HepG2 (cell line): ENCODE results near the gene FZD4. TPM values are rescaled to one million over a fixed set of nuclear protein-coding genes. Genes with fewer than 3 reads are reported as not detected.

ENCODE experiments used
- ATAC-seq: fragments of 200-7000 bp; cut with Tn5 transposase; 3 replicates; pipeline ENCODE4 v1.9.1; 2020; ENCODE audit warnings: mild to moderate bottlenecking, moderate library complexity
- BruUV-seq: library from RNA; stranded (reverse); fragments of 400-500 nt; replicated peaks from 2 replicates; lab custom pipeline; 2021; lab: Mats Ljungman, UMichigan
- CTCF ChIA-PET: fragments of 300-600 bp; formaldehyde crosslinking; extraction: SDS; loops from one replicate; lab custom pipeline; 2021; ENCODE audit warnings: low total read pairs, inconsistent platforms, low intra/inter-chr PET ratio; lab: Yijun Ruan, JAX
- POLR2A ChIA-PET: fragments of 350-600 bp; sonication (Branson Sonifier 250); formaldehyde crosslinking; loops from one replicate; lab custom pipeline; 2020; ENCODE audit warnings: antibody characterized with exemption, inconsistent platforms; lab: Yijun Ruan, JAX
- DNase-seq: peaks from one replicate; pipeline ENCODE4 v3.0.0-alpha.2; 2015; ENCODE audit warnings: low spot score
- FAIRE-seq: peaks from 3 replicates; lab custom pipeline; 2011; peaks lifted over from hg19 to GRCh38; lab: Jason Lieb, UNC
- H2AFZ ChIP-seq: one replicate; pipeline ENCODE4 v1.6.1; 2011; ENCODE audit warnings: low read length, inconsistent platforms
- H3K27ac ChIP-seq: fragments of 300-600 bp; 3 replicates; pipeline ENCODE4 v1.8.0; 2011; ENCODE audit warnings: mixed run types, mild to moderate bottlenecking, mixed read lengths, low read length, inconsistent platforms; ENCODE audit not compliant: insufficient read depth; ENCODE audit errors: extremely low read length
- H3K27me3 ChIP-seq, 2 experiments: fragments of 200-600 bp in 1 of 2; 2 replicates in 1 of 2; 3 replicates in 1 of 2; pipeline versions ENCODE4 v1.6.0 to v1.8.0; 2011; ENCODE audit warnings: low read length in 2 of 2, mild to moderate bottlenecking in 2 of 2, moderate library complexity in 2 of 2, inconsistent platforms in 1 of 2; ENCODE audit not compliant: insufficient read depth in 2 of 2, control insufficient read depth in 1 of 2
- H3K36me3 ChIP-seq, 2 experiments: fragments of 200-600 bp in 1 of 2; replicated peaks in 1 of 2; 2 replicates in 1 of 2; 3 replicates in 1 of 2; pipeline versions ENCODE4 v1.5.1 to v1.8.0; 2011; ENCODE audit warnings: low read length in 2 of 2, inconsistent platforms in 1 of 2; ENCODE audit not compliant: insufficient read depth in 2 of 2, control insufficient read depth in 1 of 2
- H3K4me1 ChIP-seq: 2 replicates; pipeline ENCODE4 v1.5.1; 2012; ENCODE audit warnings: low read length, inconsistent platforms; ENCODE audit not compliant: insufficient read depth
- H3K4me2 ChIP-seq: 2 replicates; pipeline ENCODE4 v1.6.0; 2011; ENCODE audit warnings: low read depth, low read length, inconsistent platforms
- H3K4me3 ChIP-seq, 3 experiments: fragments of 200-600 bp in 1 of 3; sonication (generic), shearing (Covaris generic) in 1 of 3; replicated peaks in 1 of 3; 2 replicates each; pipeline ENCODE4 v1.5.1; 2011 to 2016; ENCODE audit warnings: low read length in 3 of 3, inconsistent platforms in 2 of 3, low read depth in 2 of 3, mild to moderate bottlenecking in 2 of 3, control low read depth in 1 of 3, mixed read lengths in 1 of 3; ENCODE audit not compliant: insufficient read depth in 1 of 3
- H3K79me2 ChIP-seq: one replicate; pipeline ENCODE4 v1.6.1; 2011; ENCODE audit warnings: low read length, inconsistent platforms; ENCODE audit not compliant: insufficient read depth
- H3K9ac ChIP-seq: 2 replicates; pipeline ENCODE4 v1.6.0; 2011; ENCODE audit warnings: mild to moderate bottlenecking, low read depth, low read length, inconsistent platforms; ENCODE audit not compliant: insufficient read depth
- H3K9me3 ChIP-seq: 2 replicates; pipeline ENCODE4 v1.5.1; 2012; ENCODE audit warnings: mild to moderate bottlenecking, low read length
- H4K20me1 ChIP-seq: 2 replicates; pipeline ENCODE4 v1.6.0; 2011; ENCODE audit warnings: inconsistent platforms, mild to moderate bottlenecking, low read length, moderate library complexity; ENCODE audit not compliant: insufficient read depth
- BCL6 ChIP-seq: IDR thresholded peaks from 2 replicates; pipeline ENCODE4 v1.6.1; 2016; ENCODE audit warnings: missing genetic modification reagents, missing compliant biosample characterization
- FOXK2 ChIP-seq: fragments of 450-650 bp; IDR thresholded peaks from 2 replicates; pipeline ENCODE4 v1.6.1; 2016
- HMG20A ChIP-seq: IDR thresholded peaks from 2 replicates; pipeline ENCODE4 v1.6.1; 2016; ENCODE audit warnings: borderline replicate concordance
- HMGXB3 ChIP-seq: sonication (generic); formaldehyde crosslinking; IDR thresholded peaks from 2 replicates; pipeline ENCODE4 v1.4.0; 2020; ENCODE audit warnings: missing genetic modification reagents, borderline replicate concordance
- IRF1 ChIP-seq: sonication (generic); formaldehyde crosslinking; IDR thresholded peaks from 2 replicates; pipeline ENCODE4 v1.4.0; 2020; ENCODE audit warnings: low read depth, mild to moderate bottlenecking, missing genetic modification reagents
- KMT2A ChIP-seq: sonication (generic); formaldehyde crosslinking; IDR thresholded peaks from 2 replicates; pipeline ENCODE4 v1.4.0; 2020; ENCODE audit warnings: missing genetic modification reagents
- MAX ChIP-seq: IDR thresholded peaks from 2 replicates; pipeline ENCODE4 v1.6.1; 2012; ENCODE audit warnings: inconsistent platforms
- PTBP1 ChIP-seq: fragments of 200-400 bp; formaldehyde crosslinking; IDR thresholded peaks from 2 replicates; pipeline ENCODE4 v1.6.1; 2018; ENCODE audit warnings: low read length, low read depth; ENCODE audit not compliant: poor library complexity, severe bottlenecking
- RXRB ChIP-seq: IDR thresholded peaks from 2 replicates; pipeline ENCODE4 v1.6.1; 2016; ENCODE audit warnings: borderline replicate concordance, missing genetic modification reagents, missing compliant biosample characterization
- SP4 ChIP-seq: sonication (generic); formaldehyde crosslinking; IDR thresholded peaks from 2 replicates; pipeline ENCODE4 v1.8.1; 2023; ENCODE audit warnings: mild to moderate bottlenecking, missing genetic modification reagents
- TEF ChIP-seq: sonication (generic); formaldehyde crosslinking; IDR thresholded peaks from 2 replicates; pipeline ENCODE4 v1.5.0; 2020; ENCODE audit warnings: missing genetic modification reagents
- ZNF136 ChIP-seq: sonication (generic); formaldehyde crosslinking; IDR thresholded peaks from 2 replicates; pipeline ENCODE4 v1.8.1; 2022; ENCODE audit warnings: low read depth, mild to moderate bottlenecking, moderate library complexity, missing genetic modification reagents
- ZXDC ChIP-seq: sonication (generic); formaldehyde crosslinking; IDR thresholded peaks from 2 replicates; pipeline ENCODE4 v1.5.0; 2020; ENCODE audit warnings: mild to moderate bottlenecking, missing genetic modification reagents
- WGBS: methylation state at CpG from one replicate; pipeline ENCODE4 v1.1.6; 2017; ENCODE audit warnings: low lambda C conversion rate; 5-methylcytosine and 5-hydroxymethylcytosine counted together
- in situ Hi-C: cut with HindIII; loops from 2 replicates; pipeline ENCODE4 v1.10.0; 2017; ENCODE audit warnings: low pct_unique_long_range_greater_than_20kb; ENCODE audit not compliant: extremely low pct_ligation_motif_present
- intact Hi-C: fragments of 100-400 bp; cut with micrococcal nuclease; formaldehyde crosslinking; loops from one replicate; pipeline ENCODE4 v1.10.0; 2022; ENCODE audit not compliant: unreplicated experiment
- polyA plus RNA-seq, 8 experiments: library from polyadenylated mRNA; depleted of rRNA in 3 of 8; stranded (reverse) in 7 of 8; unstranded in 1 of 8; fragments of >200 nt; fragmentation: Illumina TruSeq in 4 of 8; extraction: Trizol in 4 of 8; gene quantifications; 2 replicates each; pipeline versions ENCODE4 v1.2.1 to v1.2.3, GENCODE V29; 2011 to 2016; ENCODE audit warnings: low read depth in 4 of 8, missing spikeins in 1 of 8, mixed read lengths in 1 of 8; ENCODE audit not compliant: insufficient read depth in 1 of 8
- total RNA-seq, 5 experiments: library from RNA; depleted of rRNA; stranded (reverse); fragments of >200 nt; fragmentation: Illumina TruSeq; extraction: Trizol; gene quantifications; 2 replicates each; pipeline ENCODE4 v1.2.3, GENCODE V29; 2016; ENCODE audit warnings: low read depth in 1 of 5

FZD4 gene
- total and polyA plus RNA-seq, 2 of the 13 experiments (the other 11 are each of a cell fraction or from before 2014, with no cell fraction given) = 46.5 to 70.4 TPM

- TF ChIP-seq SP4 (CRISPR knock-in tag) (no peak), HMGXB3 (CRISPR knock-in tag) (no peak), FOXK2 (no peak), ZNF136 (CRISPR knock-in tag) (no peak)
Measured at GRCh38 chr11:86926975-86927374, 28.2 kb downstream of the FZD4 start (continued).

- CTCF ChIA-PET = no interaction called here
- peak; percentile 72 for DNase-seq
- peak; percentile 87 for FAIRE-seq
- TF ChIP-seq HMG20A (CRISPR knock-in tag) = peak; percentile 40; the same call in 1 of the 2 replicates
- TF ChIP-seq RXRB (CRISPR knock-in tag) = peak; percentile 30; the same call in 1 of the 2 replicates
- TF ChIP-seq MAX = no peak
- TF ChIP-seq PTBP1 = no peak
- no peak for TF ChIP-seq ZXDC (CRISPR knock-in tag)
- no peak for TF ChIP-seq BCL6 (CRISPR knock-in tag)
- 0 out of 2 replicates have a peak, but pooled peaks have one; percentile 42 for TF ChIP-seq KMT2A
- no peak for TF ChIP-seq IRF1 (CRISPR knock-in tag)
- no peak for TF ChIP-seq TEF
Measured at GRCh38 chr11:86923999-86924766, 31.0 kb downstream of the FZD4 start.

More at GRCh38 chr11:86923999-86924766, 31.0 kb downstream of the FZD4 start:
- Histone ChIP-seq H3K9ac (no peak overlapping the region), H3K79me2 (no peaks in the 10 kb centered on the region), H3K36me3 (no peaks in the 10 kb centered on the region), H4K20me1 (no peaks in the 10 kb centered on the region), H3K9me3 (no peaks in the 10 kb centered on the region), H3K27me3 (no peaks in the 10 kb centered on the region), H3K4me1 (peaks cover 25% of the 10 kb centered on the region), H3K4me3 (peak overlapping the region; percentile 24 to 35 (median 33); a peak in 3 of 6 replicates), H3K27ac (no peak overlapping the region), H2AFZ (no peak overlapping the region), H3K4me2 (peak overlapping the region; percentile 63)
- ATAC-seq = peak; percentile 100
- BruUV-seq = no TSS peak
- intact Hi-C loops = no loop called here
- in situ Hi-C loops = loop anchor here (5.0 kb wide), 1 partner anchor 52 kb away; no protein-coding TSS in a partner anchor
- WGBS = 26% methylated on average over 6 of the region's 6 CpGs
- POLR2A ChIA-PET = interaction anchor here (0.9 to 2.5 kb wide), 2 partner anchors 16 to 31 kb away, joined by 3 to 12 read pairs; no protein-coding TSS in a partner anchor
